HUES64 (cell line): ENCODE data around the gene LAG3.
A peak's percentile ranks its signal among the peaks of the same experiment; 100 is the strongest.

Experiments
- H3K27ac ChIP-seq: 2 replicates; pipeline ENCODE4 v1.7.0; 2013; ENCODE audit warnings: low read depth, low read length, inconsistent platforms
- H3K27me3 ChIP-seq: 2 replicates; pipeline ENCODE4 v1.6.1; 2013; ENCODE audit warnings: mild to moderate bottlenecking, low read length; ENCODE audit not compliant: insufficient read depth
- H3K36me3 ChIP-seq: 2 replicates; pipeline ENCODE4 v1.6.1; 2013; ENCODE audit warnings: mild to moderate bottlenecking, low read length; ENCODE audit not compliant: insufficient read depth
- H3K4me1 ChIP-seq: 2 replicates; pipeline ENCODE4 v1.6.1; 2013; ENCODE audit warnings: mild to moderate bottlenecking, low read length, moderate library complexity; ENCODE audit not compliant: insufficient read depth
- H3K4me3 ChIP-seq: 2 replicates; pipeline ENCODE4 v1.5.1; 2013; ENCODE audit warnings: mild to moderate bottlenecking, low read length, moderate library complexity
- H3K9ac ChIP-seq: 2 replicates; pipeline ENCODE4 v1.6.1; 2013; ENCODE audit warnings: mild to moderate bottlenecking, low read depth, low read length
- H3K9me3 ChIP-seq: 2 replicates; pipeline ENCODE4 v1.6.1; 2013; ENCODE audit warnings: low read depth, low read length; ENCODE audit not compliant: insufficient read depth
- WGBS: fragments of 150-250, 120-280 bp; methylation state at CpG from one replicate; pipeline ENCODE4 v1.1.7; 2013; ENCODE audit warnings: missing lambda C conversion rate; 5-methylcytosine and 5-hydroxymethylcytosine counted together

The LAG3 gene

DNA sequence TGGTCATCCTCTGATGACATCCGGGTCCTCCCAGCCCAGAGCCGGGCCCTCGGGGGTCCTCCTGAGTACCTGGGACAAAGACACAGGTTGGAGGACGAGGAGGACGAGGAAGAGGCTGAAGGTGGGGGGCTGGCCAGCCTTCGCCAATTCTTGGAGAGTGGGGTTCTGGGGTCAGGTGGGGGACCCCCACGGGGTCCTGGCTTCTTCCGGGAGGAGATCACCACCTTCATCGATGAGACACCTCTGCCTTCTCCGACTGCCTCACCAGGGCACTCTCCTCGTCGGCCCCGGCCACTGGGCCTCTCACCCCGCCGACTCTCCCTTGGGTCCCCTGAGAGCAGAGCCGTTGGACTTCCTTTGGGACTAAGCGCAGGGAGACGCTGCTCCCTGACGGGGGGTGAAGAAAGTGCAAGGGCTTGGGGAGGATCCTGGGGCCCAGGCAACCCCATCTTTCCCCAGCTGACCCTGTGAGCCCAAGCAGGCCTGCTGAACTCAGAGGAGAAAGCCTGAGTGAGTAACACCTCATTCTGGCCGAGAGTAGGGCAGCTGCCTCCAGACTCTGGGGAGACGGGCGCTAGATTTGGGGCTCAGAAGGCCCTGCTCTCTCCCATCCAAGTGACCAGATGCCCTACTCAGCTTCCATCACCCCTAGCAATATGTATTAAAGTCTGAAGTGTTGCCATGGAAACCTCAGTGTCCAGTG is 54.6 kb downstream of the LAG3 start:
- H3K27me3 ChIP-seq = peaks cover 25% of the 10 kb centered on the region
- H3K27ac ChIP-seq = peak overlapping the region; percentile 33
- no peak overlapping the region; the same call in 1 of the 2 replicates for H3K9ac ChIP-seq
- no peaks in the 10 kb centered on the region for H3K9me3 ChIP-seq
- peaks cover 27% of the 10 kb centered on the region for H3K4me1 ChIP-seq
- no peak overlapping the region for H3K4me3 ChIP-seq
- H3K36me3 ChIP-seq = peaks cover 21% of the 10 kb centered on the region
- 82% methylated on average over 22 of the region's 22 CpGs for WGBS

DNA sequence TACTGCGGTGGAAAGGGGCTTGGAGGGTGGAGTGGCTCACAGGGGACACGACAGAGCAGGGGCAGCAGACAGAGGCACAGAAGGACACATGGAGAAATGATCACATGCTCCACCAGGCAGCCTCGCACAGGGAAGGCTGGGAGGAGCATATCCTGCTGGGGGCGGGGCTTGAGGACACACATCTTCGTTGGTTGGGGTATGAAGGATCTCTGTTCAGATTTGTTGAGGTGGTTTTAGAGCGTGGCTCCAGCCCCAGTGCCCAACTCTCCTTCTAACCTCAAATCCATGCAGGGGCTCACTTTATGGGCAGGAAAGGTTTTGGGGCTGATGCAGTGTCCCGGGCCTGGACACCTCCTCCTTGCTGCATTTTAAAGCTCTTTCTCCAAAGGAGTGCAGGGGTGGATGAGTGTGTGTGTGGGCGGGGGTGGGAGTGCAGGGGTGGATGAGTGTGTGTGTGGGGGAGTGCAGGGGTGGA is 55.2 kb downstream of the LAG3 start:
- Histone ChIP-seq H3K9ac (no peak overlapping the region; the same call in 1 of the 2 replicates), H3K4me3 (peak overlapping the region; percentile 28; the same call in 1 of the 2 replicates), H3K9me3 (no peaks in the 10 kb centered on the region), H3K36me3 (peaks cover 26% of the 10 kb centered on the region), H3K27me3 (peaks cover 20% of the 10 kb centered on the region), H3K4me1 (peaks cover 21% of the 10 kb centered on the region), H3K27ac (peak overlapping the region; percentile 33)
- 7% methylated on average over 6 of the region's 8 CpGs for WGBS
